Neural cell (in vitro differentiated cells): Measurements from ENCODE around the gene MYO1D.

ENCODE experiments used
- CTCF ChIP-seq: fragments of 450-650 bp; IDR thresholded peaks from 2 replicates; pipeline ENCODE4 v1.5.1; 2014; ENCODE audit warnings: antibody characterized with exemption, mild to moderate bottlenecking, moderate library complexity; ENCODE audit not compliant: poor library complexity, severe bottlenecking
- MXI1 ChIP-seq: fragments of 450-650 bp; conservative IDR thresholded peaks from 2 replicates; pipeline ENCODE4 v1.6.1; 2014; ENCODE audit warnings: antibody characterized with exemption, mild to moderate bottlenecking; ENCODE audit not compliant: poor library complexity, severe bottlenecking
- TAF1 ChIP-seq: IDR thresholded peaks from 2 replicates; pipeline ENCODE4 v1.6.1; 2012; ENCODE audit warnings: low read depth

GRCh38 chr17:32570081-32570396 is 306.9 kb downstream of the MYO1D start:
- TF ChIP-seq MXI1 (no peak), CTCF (no peak), TAF1 (no peak)
